Gastrocnemius medialis (tissue), 4 donors: ENCODE measurements around the gene TMEM51.

ENCODE experiments used
- CTCF ChIP-seq, 5 experiments: fragments of 450-650 bp in 3 of 5; fragments of 200-600 bp in 2 of 5; sonication (generic) in 2 of 5; IDR thresholded peaks in 4 of 5; conservative IDR thresholded peaks in 1 of 5; 1 replicate in 4 of 5; 2 replicates in 1 of 5; pipeline ENCODE4 v1.5.1; 2016 to 2019; ENCODE audit warnings: antibody characterized with exemption in 5 of 5, mild to moderate bottlenecking in 3 of 5, moderate library complexity in 3 of 5
- POLR2A ChIP-seq, 2 donors: fragments of 450-650 bp; IDR thresholded peaks; one replicate each; pipeline ENCODE4 v1.6.1; 2017; ENCODE audit warnings: antibody characterized with exemption in 2 of 2, mild to moderate bottlenecking in 2 of 2, moderate library complexity in 2 of 2

DNA sequence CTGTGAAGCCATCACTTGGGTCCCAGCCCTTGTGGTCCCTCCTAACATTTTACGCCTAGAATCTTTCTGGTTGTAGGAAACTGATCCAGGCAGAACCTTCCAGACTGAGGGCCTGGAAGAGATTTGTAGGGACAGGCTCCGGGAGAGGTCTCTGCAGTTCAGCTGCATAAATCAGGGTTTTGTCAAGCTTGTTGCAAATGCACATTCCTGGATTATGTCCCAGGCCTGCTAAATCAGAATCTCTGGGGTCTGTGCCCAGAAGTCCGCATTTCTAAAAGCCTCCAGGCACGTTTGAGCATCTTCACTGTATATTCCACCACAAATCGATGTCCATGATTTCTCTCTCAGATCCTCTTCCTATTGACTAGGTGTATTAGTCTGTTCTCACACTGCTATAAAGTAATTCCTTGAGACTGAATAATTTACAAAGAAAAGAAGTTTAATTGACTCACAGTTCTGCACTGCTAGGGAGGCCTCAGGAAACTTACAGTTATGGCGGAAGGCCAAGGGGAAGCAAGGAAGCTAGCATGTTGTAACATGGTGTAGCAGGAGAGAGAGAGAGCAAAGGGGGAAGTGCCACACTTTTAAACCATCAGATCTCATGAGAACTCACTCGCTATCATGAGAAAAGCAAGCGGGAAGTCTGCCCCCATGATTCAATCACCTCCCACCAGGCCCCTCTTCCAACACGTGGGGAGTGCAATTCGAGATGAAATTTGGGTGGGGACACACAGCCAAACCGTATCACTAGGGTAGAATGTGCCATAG lies 92.2 kb downstream of the TMEM51 start:
- TF ChIP-seq CTCF (IDR thresholded peaks at IDR 0.05 in 4 of 5, conservative IDR thresholded peaks at IDR 0.05 in 1 of 5) (no peak), POLR2A (IDR thresholded peaks at IDR 0.05) (no peak)
